ENCODE data around the gene TSC2.

TSC2 gene

GRCh38 chr16:2047330-2048115 is at the start of gene TSC2, which contains the start of gene NTHL1:
TSS of gene TSC2 (plus strand) at chr16:2047985. CDS start at chr16:2048616, 631 bp downstream.
TSS of gene NTHL1 (minus strand) at chr16:2047834. CDS start at chr16:2047823, 11 bp downstream.
- DNase-seq (ENCODE audit: low spot score) = peak; percentile 97

- DNase-seq (ENCODE audit: low spot score) = no peak
Observed at GRCh38 chr16:1998360-1998835, 49.4 kb upstream of the TSC2 start.

- DNase-seq (ENCODE audit: low spot score) = no peak
Observed at GRCh38 chr16:1998852-1999801, 48.7 kb upstream of the TSC2 start.

GRCh38 chr16:1999866-2000514 is 47.8 kb upstream of the TSC2 start:
- DNase-seq (ENCODE audit: low spot score) = no peak

- DNase-seq (ENCODE audit: low spot score) = no peak
Observed at GRCh38 chr16:2001035-2001434, 46.8 kb upstream of the TSC2 start.

GRCh38 chr16:2001456-2002355 is 46.1 kb upstream of the TSC2 start:
- DNase-seq (ENCODE audit: low spot score) = no peak

- no peak for DNase-seq (ENCODE audit: low spot score)
Observed at GRCh38 chr16:2002406-2003230, 45.2 kb upstream of the TSC2 start.

- DNase-seq (ENCODE audit: low spot score) = no peak
Observed at GRCh38 chr16:2003231-2003826, 44.5 kb upstream of the TSC2 start.

GRCh38 chr16:2003827-2004641 is 43.8 kb upstream of the TSC2 start:
- peak; percentile 94 for DNase-seq (ENCODE audit: low spot score)

GRCh38 chr16:2004795-2005517 is 42.8 kb upstream of the TSC2 start:
- DNase-seq (ENCODE audit: low spot score) = no peak

- no peak for DNase-seq (ENCODE audit: low spot score)
Observed at GRCh38 chr16:2005646-2006045, 42.1 kb upstream of the TSC2 start.

GRCh38 chr16:2006317-2006716 is 41.5 kb upstream of the TSC2 start:
- DNase-seq (ENCODE audit: low spot score) = no peak

- DNase-seq (ENCODE audit: low spot score) = no peak
Observed at GRCh38 chr16:2007081-2007836, 40.5 kb upstream of the TSC2 start.

GRCh38 chr16:2008009-2008526 is 39.7 kb upstream of the TSC2 start:
- peak; percentile 89 for DNase-seq (ENCODE audit: low spot score)

GRCh38 chr16:2008631-2009163 is 39.1 kb upstream of the TSC2 start:
- peak; percentile 53 for DNase-seq (ENCODE audit: low spot score)

GRCh38 chr16:2009164-2009711 is 38.5 kb upstream of the TSC2 start:
- DNase-seq (ENCODE audit: low spot score) = no peak

Measured in GM03348 (cell line).